GM12865 (cell line): ENCODE measurements around the gene CLTC.
A peak's percentile ranks its signal among the peaks of the same experiment; 100 is the strongest.

ENCODE experiments used
- DNase-seq: peaks from one replicate; pipeline ENCODE4 v3.0.0; 2010; ENCODE audit warnings: low read depth
- H3K4me3 ChIP-seq: 2 replicates; pipeline ENCODE4 v1.5.1; 2011; ENCODE audit warnings: mild to moderate bottlenecking, low read depth, low read length, control low read depth
- CTCF ChIP-seq: IDR thresholded peaks from 2 replicates; pipeline ENCODE4 v1.5.1; 2011; ENCODE audit warnings: low read length, control low read depth, low read depth, inconsistent platforms; ENCODE audit not compliant: insufficient read depth; ENCODE audit errors: missing control alignments

The CLTC gene

GRCh38 chr17:59632398-59632797 is 12.7 kb downstream of the CLTC start:
- no peak for TF ChIP-seq CTCF
- no peak for DNase-seq
- no peak overlapping the region for H3K4me3 ChIP-seq

- H3K4me3 ChIP-seq, result no peak overlapping the region
- no peak for DNase-seq
- TF ChIP-seq CTCF, result no peak
These were observed 14.1 kb downstream of the CLTC start for GRCh38 chr17:59633658-59634359.

- H3K4me3 ChIP-seq, result no peak overlapping the region
- DNase-seq, result no peak
These were observed 15.2 kb downstream of the CLTC start for GRCh38 chr17:59634632-59635541.

GRCh38 chr17:59637611-59638310 is 18.1 kb downstream of the CLTC start:
- no peak for DNase-seq
- TF ChIP-seq CTCF, result no peak

More at GRCh38 chr17:59634632-59635541, 15.2 kb downstream of the CLTC start:
- TF ChIP-seq CTCF, result no peak

GRCh38 chr17:59638553-59638952 is 18.9 kb downstream of the CLTC start:
- no peak for DNase-seq
- no peak overlapping the region for H3K4me3 ChIP-seq
- TF ChIP-seq CTCF, result no peak

More at GRCh38 chr17:59637611-59638310, 18.1 kb downstream of the CLTC start:
- no peak overlapping the region for H3K4me3 ChIP-seq

- TF ChIP-seq CTCF, result no peak
- H3K4me3 ChIP-seq, result peak overlapping the region; percentile 12; the same call in 1 of the 2 replicates
- peak; percentile 79 for DNase-seq
These were observed 22.2 kb downstream of the CLTC start for GRCh38 chr17:59641799-59642484.
